Ishikawa (cell line): ENCODE data around the gene RSBN1.

Experiments
- CEBPB ChIP-seq: IDR thresholded peaks from 2 replicates; pipeline ENCODE4 v1.6.1; 2012
- CREB1 ChIP-seq: IDR thresholded peaks from 2 replicates; pipeline ENCODE4 v1.6.1; 2012; ENCODE audit warnings: low read depth
- EGR1 ChIP-seq: IDR thresholded peaks from 2 replicates; pipeline ENCODE4 v1.6.1; 2012
- EP300 ChIP-seq: IDR thresholded peaks from 2 replicates; pipeline ENCODE4 v1.6.1; 2012; ENCODE audit warnings: borderline replicate concordance
- NFIC ChIP-seq: IDR thresholded peaks from 2 replicates; pipeline ENCODE4 v1.6.1; 2012
- RAD21 ChIP-seq: IDR thresholded peaks from 2 replicates; pipeline ENCODE4 v1.6.1; 2012; ENCODE audit warnings: low read depth
- TAF1 ChIP-seq: IDR thresholded peaks from 2 replicates; pipeline ENCODE4 v1.6.1; 2012; ENCODE audit warnings: low read depth, mild to moderate bottlenecking
- TCF12 ChIP-seq: IDR thresholded peaks from 2 replicates; pipeline ENCODE4 v1.6.1; 2012; ENCODE audit warnings: low read depth
- USF1 ChIP-seq: IDR thresholded peaks from 2 replicates; pipeline ENCODE4 v1.6.1; 2012
- YY1 ChIP-seq: IDR thresholded peaks from 2 replicates; pipeline ENCODE4 v1.6.1; 2012; ENCODE audit warnings: low read depth
- ZBTB7A ChIP-seq: IDR thresholded peaks from 2 replicates; pipeline ENCODE4 v1.6.1; 2012; ENCODE audit warnings: low read depth
- TF ChIP-seq, protein P1 (sequence below): IDR thresholded peaks from 2 replicates; pipeline ENCODE4 v1.6.1; 2012; ENCODE audit warnings: low read depth, mild to moderate bottlenecking

DNA sequence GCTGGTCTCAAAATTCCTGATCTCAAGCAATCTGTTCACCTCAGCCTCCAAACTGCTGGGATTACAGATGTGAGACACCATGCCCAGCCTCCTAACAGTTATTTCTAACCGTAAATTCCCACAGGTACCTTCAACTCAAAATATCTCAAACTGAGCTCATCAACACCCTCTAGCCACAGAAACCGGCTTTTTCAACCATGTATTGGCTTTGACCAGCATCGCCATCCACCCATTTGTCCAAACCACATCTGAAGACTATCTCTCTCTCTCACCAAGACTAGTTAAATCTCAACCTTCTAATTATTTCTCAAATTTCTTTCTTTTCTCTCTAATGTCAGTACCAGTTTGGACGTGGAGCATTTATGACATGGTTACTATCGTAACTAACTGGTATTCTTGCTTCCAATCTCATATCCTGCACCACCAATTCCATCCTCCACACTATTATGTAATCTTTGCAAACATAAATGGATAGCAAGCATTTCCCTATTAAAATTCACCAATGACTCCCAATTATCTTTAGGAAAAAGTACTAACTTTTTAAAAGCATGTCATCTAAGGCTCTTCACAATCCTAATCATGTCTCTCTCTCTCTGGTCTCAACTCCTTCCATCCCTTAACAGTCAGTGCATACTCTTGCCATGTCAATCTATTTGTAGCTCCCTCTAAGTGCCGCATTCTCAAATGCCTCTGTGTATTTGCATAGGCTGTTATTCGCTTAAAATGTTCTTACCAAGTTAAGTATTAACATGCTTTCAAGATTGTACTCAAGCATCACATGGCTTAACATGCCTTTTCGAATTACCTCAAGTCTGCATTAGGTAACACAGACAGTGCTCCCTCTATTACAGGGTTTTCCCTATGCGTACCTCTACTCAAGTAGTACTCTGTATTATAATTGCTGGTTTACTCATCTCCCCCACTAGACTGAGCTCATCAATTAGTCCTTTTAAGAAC, 18.1 kb downstream of the RSBN1 start:
- TF ChIP-seq YY1 (no peak), TAF1 (no peak), NFIC (no peak), EGR1 (no peak), TCF12 (no peak), CREB1 (no peak), EP300 (no peak), ZBTB7A (no peak), CEBPB (no peak), USF1 (no peak), RAD21 (no peak)
- TF ChIP-seq, protein P1, sequence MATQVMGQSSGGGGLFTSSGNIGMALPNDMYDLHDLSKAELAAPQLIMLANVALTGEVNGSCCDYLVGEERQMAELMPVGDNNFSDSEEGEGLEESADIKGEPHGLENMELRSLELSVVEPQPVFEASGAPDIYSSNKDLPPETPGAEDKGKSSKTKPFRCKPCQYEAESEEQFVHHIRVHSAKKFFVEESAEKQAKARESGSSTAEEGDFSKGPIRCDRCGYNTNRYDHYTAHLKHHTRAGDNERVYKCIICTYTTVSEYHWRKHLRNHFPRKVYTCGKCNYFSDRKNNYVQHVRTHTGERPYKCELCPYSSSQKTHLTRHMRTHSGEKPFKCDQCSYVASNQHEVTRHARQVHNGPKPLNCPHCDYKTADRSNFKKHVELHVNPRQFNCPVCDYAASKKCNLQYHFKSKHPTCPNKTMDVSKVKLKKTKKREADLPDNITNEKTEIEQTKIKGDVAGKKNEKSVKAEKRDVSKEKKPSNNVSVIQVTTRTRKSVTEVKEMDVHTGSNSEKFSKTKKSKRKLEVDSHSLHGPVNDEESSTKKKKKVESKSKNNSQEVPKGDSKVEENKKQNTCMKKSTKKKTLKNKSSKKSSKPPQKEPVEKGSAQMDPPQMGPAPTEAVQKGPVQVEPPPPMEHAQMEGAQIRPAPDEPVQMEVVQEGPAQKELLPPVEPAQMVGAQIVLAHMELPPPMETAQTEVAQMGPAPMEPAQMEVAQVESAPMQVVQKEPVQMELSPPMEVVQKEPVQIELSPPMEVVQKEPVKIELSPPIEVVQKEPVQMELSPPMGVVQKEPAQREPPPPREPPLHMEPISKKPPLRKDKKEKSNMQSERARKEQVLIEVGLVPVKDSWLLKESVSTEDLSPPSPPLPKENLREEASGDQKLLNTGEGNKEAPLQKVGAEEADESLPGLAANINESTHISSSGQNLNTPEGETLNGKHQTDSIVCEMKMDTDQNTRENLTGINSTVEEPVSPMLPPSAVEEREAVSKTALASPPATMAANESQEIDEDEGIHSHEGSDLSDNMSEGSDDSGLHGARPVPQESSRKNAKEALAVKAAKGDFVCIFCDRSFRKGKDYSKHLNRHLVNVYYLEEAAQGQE: no peak
